Activated naive CD8-positive, alpha-beta T cell treated with anti-CD3 and anti-CD28 coated beads, Interleukin-2, amount 10 ng/mL, durations not matched to agents 7 days and 5 days (primary cell): ENCODE measurements around the gene UBLCP1. TPM values are rescaled to one million over a fixed set of nuclear protein-coding genes. Genes with fewer than 3 reads are reported as not detected.

Experiments
- ATAC-seq: fragments of 150-1000 bp; cut with Tn5 transposase; one replicate; pipeline ENCODE4 v1.10.0; 2021; ENCODE audit warnings: low read depth, moderate library complexity
- POLR2A ChIA-PET: fragments of 350-600 bp; sonication (Branson Sonifier 250); formaldehyde crosslinking; loops from one replicate; lab custom pipeline; 2021; ENCODE audit warnings: antibody characterized with exemption; lab: Charles Lee
- DNase-seq: peaks from one replicate; pipeline ENCODE4 v3.0.0; 2021
- H3K27ac Mint-ChIP-seq: one replicate; pipeline ENCODE4 v1.8.0; 2022; ENCODE audit warnings: mild to moderate bottlenecking, mixed read lengths
- H3K27me3 Mint-ChIP-seq: one replicate; pipeline ENCODE4 v1.8.0; 2022; ENCODE audit warnings: mild to moderate bottlenecking, moderate library complexity, mixed read lengths
- H3K36me3 Mint-ChIP-seq: one replicate; pipeline ENCODE4 v1.8.0; 2021; ENCODE audit warnings: mild to moderate bottlenecking, mixed read lengths
- H3K4me1 Mint-ChIP-seq: one replicate; pipeline ENCODE4 v1.8.0; 2021; ENCODE audit warnings: mixed read lengths
- H3K4me3 Mint-ChIP-seq: one replicate; pipeline ENCODE4 v1.8.0; 2022; ENCODE audit warnings: mild to moderate bottlenecking, moderate library complexity, mixed read lengths
- H3K9me3 Mint-ChIP-seq: one replicate; pipeline ENCODE4 v1.8.0; 2021; ENCODE audit warnings: mixed read lengths
- total RNA-seq, 2 experiments: library from RNA; stranded (reverse); gene quantifications; one replicate each; pipeline ENCODE4 v1.2.3, GENCODE V29; 2021

UBLCP1 gene
- total RNA-seq, 2 experiments from 2014 or later, result 28.7 to 30.8 TPM

- no peak overlapping the region for H3K4me3 Mint-ChIP-seq
- no peaks in the 10 kb centered on the region for H3K9me3 Mint-ChIP-seq
- H3K27me3 Mint-ChIP-seq, result peaks cover 25% of the 10 kb centered on the region
- DNase-seq, result no peak
- no peaks in the 10 kb centered on the region for H3K4me1 Mint-ChIP-seq
- no peak overlapping the region for H3K27ac Mint-ChIP-seq
- POLR2A ChIA-PET, result no interaction called here
- no peak for ATAC-seq
- H3K36me3 Mint-ChIP-seq, result no peaks in the 10 kb centered on the region
These were observed 61.9 kb downstream of the UBLCP1 start for GRCh38 chr5:159324986-159325385.

- Mint-ChIP-seq H3K4me3 (peak within 1 kb of the TSS; percentile 68), H3K9me3 (no peaks in the 10 kb centered on the region), H3K27me3 (peaks cover 38% of the 10 kb centered on the region), H3K36me3 (no peaks in the 10 kb centered on the region), H3K27ac (no peak within 1 kb of the TSS), H3K4me1 (peaks cover 8% of the 10 kb centered on the region)
- POLR2A ChIA-PET, result no interaction called here
- ATAC-seq (no peak), DNase-seq (no peak)
These were observed 67.2 kb downstream of the UBLCP1 start, which contains the start of gene IL12B for GRCh38 chr5:159330131-159330800. Gene IL12B, minus strand, starts transcription at chr5:159330487. Its CDS starts 3,705 bp downstream, at chr5:159326782.

GRCh38 chr5:159331093-159331973 is 68.2 kb downstream of the UBLCP1 start:
- ATAC-seq (peak; percentile 90), DNase-seq (peak; percentile 84)
- peaks cover 10% of the 10 kb centered on the region for H3K4me1 Mint-ChIP-seq
- peak overlapping the region; percentile 61 for H3K27ac Mint-ChIP-seq
- no peaks in the 10 kb centered on the region for H3K36me3 Mint-ChIP-seq
- POLR2A ChIA-PET, result no interaction called here
- H3K9me3 Mint-ChIP-seq, result no peaks in the 10 kb centered on the region
- H3K4me3 Mint-ChIP-seq, result peak overlapping the region; percentile 68
- peaks cover 37% of the 10 kb centered on the region for H3K27me3 Mint-ChIP-seq

GRCh38 chr5:159332800-159333544 is 69.9 kb downstream of the UBLCP1 start:
- no peak for DNase-seq
- H3K27ac Mint-ChIP-seq, result no peak overlapping the region
- H3K4me1 Mint-ChIP-seq, result peaks cover 26% of the 10 kb centered on the region
- POLR2A ChIA-PET, result interaction anchor here (0.5 kb wide), 1 partner anchor 1726 kb away, joined by 4 read pairs; no protein-coding TSS in a partner anchor
- H3K27me3 Mint-ChIP-seq, result peaks cover 33% of the 10 kb centered on the region
- H3K4me3 Mint-ChIP-seq, result no peak overlapping the region
- no peaks in the 10 kb centered on the region for H3K9me3 Mint-ChIP-seq
- H3K36me3 Mint-ChIP-seq, result peaks cover 2% of the 10 kb centered on the region
- no peak for ATAC-seq

GRCh38 chr5:159333545-159333925 is 70.4 kb downstream of the UBLCP1 start:
- DNase-seq (no peak), ATAC-seq (no peak)
- H3K9me3 Mint-ChIP-seq, result no peaks in the 10 kb centered on the region
- POLR2A ChIA-PET, result interaction anchor here (0.5 kb wide), 1 partner anchor 1727 kb away, joined by 4 read pairs; no protein-coding TSS in a partner anchor
- peaks cover 2% of the 10 kb centered on the region for H3K36me3 Mint-ChIP-seq
- no peak overlapping the region for H3K27ac Mint-ChIP-seq
- H3K27me3 Mint-ChIP-seq, result peaks cover 28% of the 10 kb centered on the region
- H3K4me1 Mint-ChIP-seq, result peaks cover 32% of the 10 kb centered on the region
- H3K4me3 Mint-ChIP-seq, result no peak overlapping the region

Other genes starting within 250 kb of the UBLCP1 start
- under 1 TPM; 0.17 to 0.48 TPM for gene EBF1, start 163.4 kb upstream of the UBLCP1 start, total RNA-seq
- 100 to 1,000 TPM; 102 to 107 TPM for gene RNF145, start 53.7 kb upstream of the UBLCP1 start, total RNA-seq
- not detected for gene IL12B, start 67.2 kb downstream of the UBLCP1 start, total RNA-seq